Mucosa of descending colon (tissue), 3 donors: ENCODE results near the gene GNAI1. TPM values are rescaled to one million over a fixed set of nuclear protein-coding genes. Genes with fewer than 3 reads are reported as not detected.

Experiments used
- ATAC-seq: fragments of 200-7000 bp; cut with Tn5 transposase; one replicate; pipeline ENCODE4 v1.9.1; 2020; ENCODE audit warnings: mild to moderate bottlenecking, moderate library complexity
- DNase-seq, 3 donors: peaks; one replicate each; pipeline ENCODE4 v3.0.0-alpha.2; 2020
- H3K36me3 ChIP-seq: fragments of 200-600 bp; one replicate; pipeline ENCODE4 v1.8.0; 2021; ENCODE audit warnings: low read depth, mild to moderate bottlenecking
- H3K4me1 ChIP-seq: fragments of 200-600 bp; one replicate; pipeline ENCODE4 v1.8.0; 2021; ENCODE audit warnings: low read depth, mild to moderate bottlenecking
- H3K4me3 ChIP-seq: fragments of 200-600 bp; one replicate; pipeline ENCODE4 v1.8.0; 2021; ENCODE audit warnings: mild to moderate bottlenecking
- H3K9me3 ChIP-seq: fragments of 200-600 bp; one replicate; pipeline ENCODE4 v1.8.0; 2021; ENCODE audit warnings: mild to moderate bottlenecking
- CTCF ChIP-seq: fragments of 200-600 bp; IDR thresholded peaks from one replicate; pipeline ENCODE4 v1.8.0; 2022; ENCODE audit warnings: antibody characterized with exemption, mild to moderate bottlenecking
- intact Hi-C, 2 donors: fragments of 100-400 bp; cut with DNase I in 1 of 2; cut with micrococcal nuclease in 1 of 2; formaldehyde crosslinking; loops; one replicate each; pipeline versions ENCODE4 v1.11.0 to v1.11.1; 2022; cut with DNase I, micrococcal nuclease
- total RNA-seq, 3 donors: library from RNA; stranded (reverse); fragmentation: NEBNext Ultra II Directional in 2 of 3; extraction: Animal tissue kit (Norgen Biotek cat#: 25700) in 2 of 3; gene quantifications; one replicate each; pipeline versions ENCODE4 v1.2.1 to v1.2.4, GENCODE V29; 2021 to 2023
- donor health status: DM: no; HTN: no; CAD: no; lungs with moderate emphysema.
- donor health status: DM: no; HTN: no; CAD: no.
- donor health status: DM: no; HTN: yes; CAD: no.

The GNAI1 gene
- total RNA-seq, 3 donors from 2014 or later, result 18.1 to 59.3 (median 23.1) TPM

- Histone ChIP-seq H3K4me3 (no peak overlapping the region), H3K36me3 (no peaks in the 10 kb centered on the region), H3K9me3 (no peaks in the 10 kb centered on the region), H3K4me1 (peaks cover 13% of the 10 kb centered on the region)
- intact Hi-C loops, result no loop called here
- no peak for TF ChIP-seq CTCF
- DNase-seq (no peak), ATAC-seq (no peak)
Measured at GRCh38 chr7:80137410-80137809, 2.8 kb downstream of the GNAI1 start.

- no peak for DNase-seq
- Histone ChIP-seq H3K4me1 (peaks cover 13% of the 10 kb centered on the region), H3K36me3 (no peaks in the 10 kb centered on the region), H3K4me3 (no peak overlapping the region), H3K9me3 (no peaks in the 10 kb centered on the region)
- intact Hi-C loops, result no loop called here
- no peak for TF ChIP-seq CTCF
- no peak for ATAC-seq
Measured at GRCh38 chr7:80139236-80139635, 4.6 kb downstream of the GNAI1 start.

GRCh38 chr7:80140388-80140787 is 5.8 kb downstream of the GNAI1 start:
- intact Hi-C loops, result no loop called here

GRCh38 chr7:80141376-80141775 is 6.7 kb downstream of the GNAI1 start:
- peaks cover 10% of the 10 kb centered on the region for H3K4me1 ChIP-seq
- ATAC-seq (no peak), DNase-seq (no peak)
- H3K36me3 ChIP-seq, result no peaks in the 10 kb centered on the region
- H3K4me3 ChIP-seq, result no peak overlapping the region
- intact Hi-C loops, result no loop called here
- no peaks in the 10 kb centered on the region for H3K9me3 ChIP-seq
- TF ChIP-seq CTCF, result no peak

More at GRCh38 chr7:80140388-80140787, 5.8 kb downstream of the GNAI1 start:
- DNase-seq (no peak), ATAC-seq (no peak)
- no peaks in the 10 kb centered on the region for H3K36me3 ChIP-seq
- no peaks in the 10 kb centered on the region for H3K9me3 ChIP-seq
- H3K4me1 ChIP-seq, result peaks cover 13% of the 10 kb centered on the region
- TF ChIP-seq CTCF, result no peak
- no peak overlapping the region for H3K4me3 ChIP-seq

GRCh38 chr7:80142853-80143580 is 8.4 kb downstream of the GNAI1 start:
- TF ChIP-seq CTCF, result no peak
- intact Hi-C loops, result no loop called here
- H3K4me3 ChIP-seq, result no peak overlapping the region
- DNase-seq (no peak), ATAC-seq (no peak)
- H3K9me3 ChIP-seq, result no peaks in the 10 kb centered on the region
- H3K36me3 ChIP-seq, result no peaks in the 10 kb centered on the region
- H3K4me1 ChIP-seq, result peaks cover 7% of the 10 kb centered on the region
